ENCODE data around the gene HEPACAM.

GRCh38 chr11:124983674-124984511 lies 48.0 kb upstream of the HEPACAM start:
- TF ChIP-seq POLR2A (IDR thresholded peaks at IDR 0.05), result no peak
- TF ChIP-seq, protein P1, sequence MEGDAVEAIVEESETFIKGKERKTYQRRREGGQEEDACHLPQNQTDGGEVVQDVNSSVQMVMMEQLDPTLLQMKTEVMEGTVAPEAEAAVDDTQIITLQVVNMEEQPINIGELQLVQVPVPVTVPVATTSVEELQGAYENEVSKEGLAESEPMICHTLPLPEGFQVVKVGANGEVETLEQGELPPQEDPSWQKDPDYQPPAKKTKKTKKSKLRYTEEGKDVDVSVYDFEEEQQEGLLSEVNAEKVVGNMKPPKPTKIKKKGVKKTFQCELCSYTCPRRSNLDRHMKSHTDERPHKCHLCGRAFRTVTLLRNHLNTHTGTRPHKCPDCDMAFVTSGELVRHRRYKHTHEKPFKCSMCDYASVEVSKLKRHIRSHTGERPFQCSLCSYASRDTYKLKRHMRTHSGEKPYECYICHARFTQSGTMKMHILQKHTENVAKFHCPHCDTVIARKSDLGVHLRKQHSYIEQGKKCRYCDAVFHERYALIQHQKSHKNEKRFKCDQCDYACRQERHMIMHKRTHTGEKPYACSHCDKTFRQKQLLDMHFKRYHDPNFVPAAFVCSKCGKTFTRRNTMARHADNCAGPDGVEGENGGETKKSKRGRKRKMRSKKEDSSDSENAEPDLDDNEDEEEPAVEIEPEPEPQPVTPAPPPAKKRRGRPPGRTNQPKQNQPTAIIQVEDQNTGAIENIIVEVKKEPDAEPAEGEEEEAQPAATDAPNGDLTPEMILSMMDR (IDR thresholded peaks at IDR 0.05), result no peak
